Stomach (tissue), 9 donors: ENCODE measurements around the gene LARP1B. TPM values are rescaled to one million over a fixed set of nuclear protein-coding genes. Genes with fewer than 3 reads are reported as not detected.
"Not testable (repeated sequence)": the region's sequence is repeated elsewhere in the genome, so short reads cannot be mapped to it uniquely, and the experiment has no call there.

Experiments
- DNase-seq, 2 donors: peaks; one replicate each; pipeline versions ENCODE4 v3.0.0 to v3.0.0-alpha.2; 2013 to 2019
- H3K27ac ChIP-seq, 5 donors: fragments of 200-600 bp in 4 of 5; sonication (generic) in 4 of 5; one replicate each; pipeline ENCODE4 v1.5.1; 2013 to 2019; ENCODE audit warnings: mild to moderate bottlenecking in 1 of 5, moderate library complexity in 1 of 5
- H3K27me3 ChIP-seq, 3 donors: fragments of 200-600 bp; sonication (generic); one replicate each; pipeline ENCODE4 v1.5.1; 2017 to 2019; ENCODE audit warnings: mixed run types in 1 of 3
- H3K36me3 ChIP-seq, 4 donors: fragments of 200-600 bp; sonication (generic); 1 replicate in 3 of 4; 2 replicates in 1 of 4; pipeline ENCODE4 v1.5.1; 2016 to 2019
- H3K4me1 ChIP-seq, 4 donors: fragments of 200-600 bp; sonication (generic); one replicate each; pipeline ENCODE4 v1.5.1; 2016 to 2019
- H3K4me3 ChIP-seq, 4 donors: fragments of 200-600 bp; sonication (generic) in 3 of 4; one replicate each; pipeline ENCODE4 v1.5.1; 2016 to 2019; ENCODE audit warnings: mild to moderate bottlenecking in 1 of 4
- H3K9me3 ChIP-seq, 4 donors: fragments of 200-600 bp; sonication (generic); one replicate each; pipeline ENCODE4 v1.5.1; 2016 to 2019
- EP300 ChIP-seq: sonication (generic); formaldehyde crosslinking; IDR thresholded peaks from one replicate; pipeline ENCODE4 v1.6.1; 2017; ENCODE audit warnings: antibody characterized with exemption
- POLR2A ChIP-seq, 4 donors: fragments of 450-650 bp; IDR thresholded peaks; one replicate each; pipeline ENCODE4 v1.6.1; 2016; ENCODE audit warnings: antibody characterized with exemption in 4 of 4, control low read depth in 2 of 4, mild to moderate bottlenecking in 1 of 4, moderate library complexity in 1 of 4
- POLR2AphosphoS5 ChIP-seq, 3 donors: sonication (generic); formaldehyde crosslinking; IDR thresholded peaks; one replicate each; pipeline ENCODE4 v1.6.1; 2016; ENCODE audit warnings: antibody characterized with exemption in 3 of 3
- WGBS, 5 donors: extraction: QIAGEN DNeasy Blood & Tissue Kit in 3 of 5; methylation state at CpG; one replicate each; pipeline versions ENCODE4 v1.1.5 to v1.1.7; 2013 to 2018; 5-methylcytosine and 5-hydroxymethylcytosine counted together
- intact Hi-C: fragments of 100-400 bp; cut with DNase I; formaldehyde crosslinking; loops from one replicate; pipeline ENCODE4 v1.15.1; 2023; ENCODE audit warnings: low total_unique reads
- polyA plus RNA-seq, 3 donors: library from polyadenylated mRNA; stranded (reverse); fragments of 200-250 nt; gene quantifications; one replicate each; pipeline ENCODE4 v1.2.3, GENCODE V29; 2013
- total RNA-seq, 5 donors: library from RNA; depleted of rRNA; stranded (reverse); fragments of >200 nt; gene quantifications; one replicate each; pipeline versions ENCODE4 v1.1.0 to v1.2.3, GENCODE V29; 2014 to 2016
- TF ChIP-seq, protein P1 (sequence below), 7 experiments: fragments of 450-650 bp in 4 of 7; fragments of 200-600 bp in 3 of 7; sonication (generic) in 3 of 7; IDR thresholded peaks; one replicate each; pipeline ENCODE4 v1.5.1; 2016 to 2019; ENCODE audit warnings: antibody characterized with exemption in 7 of 7, control low read depth in 2 of 7, mild to moderate bottlenecking in 1 of 7
- donor health status: healthy with polysubstance abuse.
- donor health status: Bipolar disorder and iron deficiency.
- donor health status: healthy.

Gene LARP1B
- total and polyA plus RNA-seq, 8 donors: 2.3 to 113 (median 23.3) TPM

DNA sequence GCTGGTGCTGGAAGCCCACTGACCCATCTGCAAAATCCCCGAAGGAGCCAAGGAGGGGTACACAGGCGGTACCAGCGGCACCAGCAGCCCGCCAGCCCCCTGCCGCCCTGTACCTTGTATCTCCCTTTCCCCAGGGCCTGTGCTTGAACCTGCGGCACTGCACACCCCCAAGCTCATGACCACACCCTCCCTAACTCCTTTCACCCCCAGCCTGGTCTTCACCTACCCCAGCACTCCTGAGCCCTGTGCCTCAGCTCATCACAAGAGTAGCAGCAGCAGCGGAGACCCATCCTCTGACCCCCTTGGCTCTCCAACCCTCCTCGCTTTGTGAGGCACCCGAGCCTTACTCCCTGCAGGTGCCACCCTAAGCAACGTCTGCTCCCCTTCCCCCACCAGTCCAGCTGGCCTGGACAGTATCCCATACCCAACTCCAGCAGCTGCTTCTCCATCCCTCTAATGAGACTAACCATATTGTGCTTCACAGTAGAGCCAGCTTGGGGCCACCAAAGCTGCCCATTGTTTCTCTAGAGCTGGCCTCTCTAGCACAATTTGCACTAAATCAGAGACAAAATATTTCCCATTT is 94.9 kb downstream of the LARP1B start:
- TF ChIP-seq EP300: no peak
- Histone ChIP-seq H3K4me1 (peaks cover 0 to 5% (median 0%) of the 10 kb centered on the region in 4 donors), H3K27me3 (no peaks in the 10 kb centered on the region), H3K4me3 (no peak overlapping the region), H3K27ac (no peak overlapping the region), H3K36me3 (peaks cover 0 to 18% (median 15%) of the 10 kb centered on the region in 4 donors), H3K9me3 (no peaks in the 10 kb centered on the region)
- intact Hi-C loops: no loop called here
- WGBS, 5 donors: 96 to 100% (median 97%) methylated on average over 10 of the region's 10 CpGs
- DNase-seq: no peak

DNA sequence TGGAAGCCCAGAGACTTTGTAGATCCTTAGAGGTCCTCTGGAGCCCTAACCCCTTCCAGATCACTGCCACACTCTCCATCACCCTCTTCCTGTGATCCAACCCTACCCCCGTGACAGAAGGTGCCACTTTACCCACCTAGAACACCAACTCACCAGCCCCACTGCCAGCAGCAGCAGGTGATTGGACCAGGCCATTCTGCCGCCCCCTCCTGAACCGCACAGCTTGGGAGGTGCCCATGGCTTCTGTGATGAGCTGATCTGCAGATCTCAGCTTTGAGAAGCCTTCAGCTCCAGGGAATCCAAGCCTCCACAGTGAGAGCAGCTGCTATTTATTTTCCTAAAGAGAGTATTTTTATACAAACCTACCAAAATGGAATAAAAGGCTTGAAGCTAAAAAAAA is 95.4 kb downstream of the LARP1B start:
- WGBS, 5 donors: 96 to 100% (median 100%) methylated on average over 3 of the region's 3 CpGs
- intact Hi-C loops, DNase-seq, H3K4me3 ChIP-seq, H3K27ac ChIP-seq, H3K4me1 ChIP-seq, H3K9me3 ChIP-seq, H3K27me3 ChIP-seq: not testable (repeated sequence)
- H3K36me3 ChIP-seq: peaks cover 0 to 16% (median 15%) of the 10 kb centered on the region in 4 donors

DNA sequence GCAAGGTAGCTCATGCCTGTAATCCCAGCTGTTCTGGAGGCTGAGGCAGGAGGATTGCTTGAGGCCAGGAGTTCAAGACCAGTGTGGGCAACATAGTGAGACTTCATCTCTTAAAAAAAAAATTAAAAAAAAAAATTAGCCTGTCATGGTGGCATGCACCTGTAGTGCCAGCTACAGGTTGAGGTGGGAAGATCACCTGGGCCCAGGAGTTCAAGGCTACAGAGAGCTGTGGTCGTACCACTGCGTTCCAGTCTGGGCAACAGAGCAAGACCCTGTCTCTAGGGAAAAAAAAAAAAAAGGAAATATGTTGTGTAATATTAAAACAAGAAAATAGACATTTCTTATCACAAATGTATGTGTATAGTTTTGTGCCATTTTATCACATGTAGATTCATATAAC is 97.8 kb downstream of the LARP1B start:
- WGBS, 5 donors: 95 to 100% (median 98%) methylated on average over 2 of the region's 2 CpGs
- TF ChIP-seq, protein P1, sequence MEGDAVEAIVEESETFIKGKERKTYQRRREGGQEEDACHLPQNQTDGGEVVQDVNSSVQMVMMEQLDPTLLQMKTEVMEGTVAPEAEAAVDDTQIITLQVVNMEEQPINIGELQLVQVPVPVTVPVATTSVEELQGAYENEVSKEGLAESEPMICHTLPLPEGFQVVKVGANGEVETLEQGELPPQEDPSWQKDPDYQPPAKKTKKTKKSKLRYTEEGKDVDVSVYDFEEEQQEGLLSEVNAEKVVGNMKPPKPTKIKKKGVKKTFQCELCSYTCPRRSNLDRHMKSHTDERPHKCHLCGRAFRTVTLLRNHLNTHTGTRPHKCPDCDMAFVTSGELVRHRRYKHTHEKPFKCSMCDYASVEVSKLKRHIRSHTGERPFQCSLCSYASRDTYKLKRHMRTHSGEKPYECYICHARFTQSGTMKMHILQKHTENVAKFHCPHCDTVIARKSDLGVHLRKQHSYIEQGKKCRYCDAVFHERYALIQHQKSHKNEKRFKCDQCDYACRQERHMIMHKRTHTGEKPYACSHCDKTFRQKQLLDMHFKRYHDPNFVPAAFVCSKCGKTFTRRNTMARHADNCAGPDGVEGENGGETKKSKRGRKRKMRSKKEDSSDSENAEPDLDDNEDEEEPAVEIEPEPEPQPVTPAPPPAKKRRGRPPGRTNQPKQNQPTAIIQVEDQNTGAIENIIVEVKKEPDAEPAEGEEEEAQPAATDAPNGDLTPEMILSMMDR (IDR thresholded peaks at IDR 0.05): no peak
- TF ChIP-seq EP300: no peak
- TF ChIP-seq POLR2A (IDR thresholded peaks at IDR 0.05): no peak
- no peak for TF ChIP-seq POLR2AphosphoS5 (IDR thresholded peaks at IDR 0.05)
- intact Hi-C loops: no loop called here
- Histone ChIP-seq H3K27ac (no peak overlapping the region), H3K27me3 (no peaks in the 10 kb centered on the region), H3K4me3 (no peak overlapping the region), H3K36me3 (peaks cover 0 to 16% (median 14%) of the 10 kb centered on the region in 4 donors), H3K4me1 (peaks cover 0 to 8% (median 3%) of the 10 kb centered on the region in 4 donors), H3K9me3 (no peaks in the 10 kb centered on the region)
- no peak for DNase-seq

DNA sequence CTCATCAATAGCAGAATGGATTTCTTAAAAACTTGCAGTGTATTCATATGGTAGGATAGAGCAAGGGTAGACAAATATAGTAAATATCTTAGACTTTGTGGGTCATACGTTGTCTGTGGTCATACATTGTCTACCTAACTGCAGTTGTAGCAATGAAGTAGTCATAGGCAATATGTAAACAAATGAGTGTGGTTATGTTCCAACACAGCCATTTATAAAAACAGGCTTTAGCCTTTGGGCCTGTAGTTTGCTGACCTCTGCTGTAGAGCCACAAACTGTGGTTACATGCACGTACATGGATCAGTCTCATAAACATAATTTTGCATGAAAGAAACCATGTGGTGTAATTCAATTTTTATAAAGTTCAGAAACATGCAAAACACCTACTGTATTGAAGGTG is 98.9 kb downstream of the LARP1B start:
- DNase-seq: no peak
- Histone ChIP-seq H3K9me3 (no peaks in the 10 kb centered on the region), H3K4me3 (no peak overlapping the region), H3K27me3 (no peaks in the 10 kb centered on the region), H3K27ac (no peak overlapping the region), H3K36me3 (peaks cover 0 to 14% (median 12%) of the 10 kb centered on the region in 4 donors), H3K4me1 (peaks cover 0 to 8% (median 3%) of the 10 kb centered on the region in 4 donors)
- intact Hi-C loops: no loop called here
- 44 to 68% (median 52%) methylated on average over 2 of the region's 2 CpGs for whole genome bisulfite sequencing, 5 donors
- no peak for TF ChIP-seq POLR2A (IDR thresholded peaks at IDR 0.05)
- TF ChIP-seq, protein P1 (IDR thresholded peaks at IDR 0.05): no peak
- no peak for TF ChIP-seq EP300
- no peak for TF ChIP-seq POLR2AphosphoS5 (IDR thresholded peaks at IDR 0.05)

DNA sequence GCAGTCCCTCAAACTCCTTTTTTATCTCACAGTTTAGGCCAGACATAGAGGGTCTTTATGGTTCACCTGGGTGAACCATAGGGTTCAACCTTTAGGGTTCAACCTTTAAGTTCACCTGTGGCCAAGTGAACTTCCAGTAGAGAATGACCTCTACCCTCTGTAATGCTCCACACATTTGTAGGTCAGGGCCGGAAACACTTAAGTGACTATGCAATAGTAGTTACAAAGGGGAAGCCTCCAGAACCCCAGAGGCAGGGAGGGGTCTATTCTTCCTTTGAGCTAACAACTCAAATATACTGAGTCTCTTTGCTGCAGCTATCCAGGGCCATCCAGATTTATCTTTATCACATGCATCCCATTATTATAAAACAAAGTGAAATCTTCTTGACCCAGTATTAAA is 100.0 kb downstream of the LARP1B start:
- Histone ChIP-seq H3K9me3 (no peaks in the 10 kb centered on the region), H3K27ac (no peak overlapping the region), H3K4me3 (no peak overlapping the region), H3K4me1 (peaks cover 0 to 8% (median 3%) of the 10 kb centered on the region in 4 donors), H3K27me3 (no peaks in the 10 kb centered on the region), H3K36me3 (peaks cover 0 to 3% (median under 1%) of the 10 kb centered on the region in 4 donors)
- intact Hi-C loops: no loop called here
- 84 to 100% (median 92%) methylated on average over 1 of the region's 1 CpG for WGBS, 5 donors
- TF ChIP-seq, protein P1 (IDR thresholded peaks at IDR 0.05): no peak
- no peak for TF ChIP-seq POLR2AphosphoS5 (IDR thresholded peaks at IDR 0.05)
- no peak for TF ChIP-seq POLR2A (IDR thresholded peaks at IDR 0.05)
- no peak for DNase-seq
